AG04450 (cell line): ENCODE data around the gene CCL28. TPM values are rescaled to one million over a fixed set of nuclear protein-coding genes. Genes with fewer than 3 reads are reported as not detected.
"Not testable (repeated sequence)": the region's sequence is repeated elsewhere in the genome, so short reads cannot be mapped to it uniquely, and the experiment has no call there.

Experiments
- CTCF ChIA-PET: fragments of 300-600, 350-600 bp; formaldehyde crosslinking; extraction: SDS; loops from one replicate; lab custom pipeline; 2022; ENCODE audit warnings: antibody characterized with exemption, inconsistent platforms; lab: Charles Lee
- POLR2A ChIA-PET: fragments of 350-600 bp; formaldehyde crosslinking; extraction: SDS; loops from one replicate; lab custom pipeline; 2021; ENCODE audit warnings: antibody characterized with exemption, inconsistent platforms; lab: Yijun Ruan, JAX
- DNase-seq: peaks from one replicate; pipeline ENCODE4 v3.0.0-alpha.2; 2011; ENCODE audit warnings: low read depth, low spot score
- H3K27ac ChIP-seq: one replicate; pipeline ENCODE4 v1.5.1; 2012; ENCODE audit warnings: low read depth, low read length, control low read depth
- H3K27me3 ChIP-seq: one replicate; pipeline ENCODE4 v1.6.0; 2012; ENCODE audit warnings: low read length; ENCODE audit not compliant: control insufficient read depth, insufficient read depth
- H3K4me3 ChIP-seq: 2 replicates; pipeline ENCODE4 v1.5.1; 2011; ENCODE audit warnings: mild to moderate bottlenecking, low read depth, low read length, control low read depth
- H3K9me3 ChIP-seq: 2 replicates; pipeline ENCODE4 v1.5.1; 2012; ENCODE audit warnings: low read length; ENCODE audit not compliant: control insufficient read depth, insufficient read depth
- CTCF ChIP-seq: IDR thresholded peaks from 2 replicates; pipeline ENCODE4 v1.5.1; 2011; ENCODE audit warnings: low read depth, low read length, control low read depth, inconsistent platforms
- polyA plus RNA-seq: library from polyadenylated mRNA; depleted of rRNA; stranded (reverse); fragments of >200 nt; gene quantifications from 2 replicates; pipeline ENCODE4 v1.2.3, GENCODE V29; 2011

The CCL28 gene
- polyA plus RNA-seq, 1 experiment: 0.04 TPM

GRCh38 chr5:43425983-43426382, 13.8 kb upstream of the CCL28 start:
- H3K4me3 ChIP-seq: no peak overlapping the region
- DNase-seq: peak; percentile 27
- no peak for TF ChIP-seq CTCF
- H3K27me3 ChIP-seq: no peaks in the 10 kb centered on the region
- H3K27ac ChIP-seq: peak overlapping the region; percentile 43
- CTCF ChIA-PET: interaction anchor here (0.6 to 1.7 kb wide), 3 partner anchors 36 to 377 kb away, joined by 4 to 8 read pairs (median 6); partner anchors contain the start of gene TMEM267
- no peaks in the 10 kb centered on the region for H3K9me3 ChIP-seq
- POLR2A ChIA-PET: interaction anchor here (1.3 kb wide), 1 partner anchor 58 kb away, joined by 3 read pairs; no protein-coding TSS in a partner anchor

- CTCF ChIA-PET, H3K9me3 ChIP-seq, DNase-seq, POLR2A ChIA-PET, H3K27ac ChIP-seq, H3K27me3 ChIP-seq, H3K4me3 ChIP-seq: not testable (repeated sequence)
Observed at GRCh38 chr5:43423086-43423485, 10.9 kb upstream of the CCL28 start.

GRCh38 chr5:43422143-43422542, 10.0 kb upstream of the CCL28 start:
- H3K4me3 ChIP-seq: no peak overlapping the region
- H3K9me3 ChIP-seq: no peaks in the 10 kb centered on the region
- POLR2A ChIA-PET: no interaction called here
- no peak overlapping the region for H3K27ac ChIP-seq
- DNase-seq: no peak
- TF ChIP-seq CTCF: no peak
- CTCF ChIA-PET: interaction anchor here (1.0 to 1.6 kb wide), 2 partner anchors 32 to 62 kb away, joined by 3 to 4 read pairs; partner anchors contain the start of gene TMEM267
- no peaks in the 10 kb centered on the region for H3K27me3 ChIP-seq

GRCh38 chr5:43421450-43422133, 9.4 kb upstream of the CCL28 start:
- DNase-seq: no peak
- no peaks in the 10 kb centered on the region for H3K9me3 ChIP-seq

GRCh38 chr5:43420241-43420640, 8.1 kb upstream of the CCL28 start:
- H3K4me3 ChIP-seq: no peak overlapping the region
- peaks cover 2% of the 10 kb centered on the region for H3K27me3 ChIP-seq
- no peaks in the 10 kb centered on the region for H3K9me3 ChIP-seq
- CTCF ChIA-PET: no interaction called here
- POLR2A ChIA-PET: no interaction called here
- TF ChIP-seq CTCF: no peak
- DNase-seq: no peak
- no peak overlapping the region for H3K27ac ChIP-seq

More at GRCh38 chr5:43421450-43422133, 9.4 kb upstream of the CCL28 start:
- Histone ChIP-seq H3K4me3 (no peak overlapping the region), H3K27me3 (no peaks in the 10 kb centered on the region), H3K27ac (no peak overlapping the region)
- TF ChIP-seq CTCF: no peak
- ChIA-PET CTCF (interaction anchor here (1.0 to 1.6 kb wide), 2 partner anchors 32 to 62 kb away, joined by 3 to 4 read pairs; partner anchors contain the start of gene TMEM267), POLR2A (no interaction called here)
